Left lung (tissue), 10 donors: ENCODE measurements around the gene CUTA. TPM values are rescaled to one million over a fixed set of nuclear protein-coding genes. Genes with fewer than 3 reads are reported as not detected.

ENCODE experiments used
- ATAC-seq: fragments of 200-7000 bp; cut with Tn5 transposase; one replicate; pipeline ENCODE4 v1.9.1; 2020; ENCODE audit warnings: moderate library complexity
- DNase-seq, 4 donors: peaks; one replicate each; pipeline ENCODE4 v3.0.0-alpha.2; 2013 to 2020
- H3K27ac ChIP-seq, 2 donors: fragments of 200-600 bp; sonication (generic) in 1 of 2; one replicate each; pipeline versions ENCODE4 v1.5.0 to v1.8.0; 2020 to 2021
- H3K27me3 ChIP-seq, 2 donors: fragments of 200-600 bp; sonication (generic) in 1 of 2; one replicate each; pipeline versions ENCODE4 v1.5.0 to v1.8.0; 2020 to 2021
- H3K36me3 ChIP-seq, 2 donors: fragments of 200-600 bp; sonication (generic) in 1 of 2; one replicate each; pipeline versions ENCODE4 v1.5.0 to v1.8.0; 2020 to 2021
- H3K4me1 ChIP-seq, 2 donors: fragments of 200-600 bp; one replicate each; pipeline ENCODE4 v1.8.0; 2021
- H3K4me3 ChIP-seq, 2 donors: fragments of 200-600 bp; sonication (generic) in 1 of 2; one replicate each; pipeline versions ENCODE4 v1.5.0 to v1.8.0; 2020 to 2021; ENCODE audit warnings: mild to moderate bottlenecking in 1 of 2
- H3K9me3 ChIP-seq, 2 donors: fragments of 200-600 bp; sonication (generic) in 1 of 2; one replicate each; pipeline versions ENCODE4 v1.5.0 to v1.8.0; 2020 to 2021
- CTCF ChIP-seq, 2 donors: fragments of 200-600 bp; sonication (generic) in 1 of 2; IDR thresholded peaks; one replicate each; pipeline versions ENCODE4 v1.5.0 to v1.8.0; 2021; ENCODE audit warnings: antibody characterized with exemption in 2 of 2
- intact Hi-C, 2 donors: fragments of 100-400 bp; cut with DNase I; formaldehyde crosslinking; loops; one replicate each; pipeline versions ENCODE4 v1.11.2 to v1.14.2; 2022
- polyA plus RNA-seq, 6 donors: library from polyadenylated mRNA; unstranded; fragments of 120-200 nt; gene quantifications; one replicate each; pipeline ENCODE4 v1.2.1, GENCODE V29; 2013; ENCODE audit not compliant: insufficient read length in 6 of 6
- total RNA-seq, 2 donors: library from RNA; stranded (reverse); fragmentation: NEBNext Ultra II Directional; extraction: Animal tissue kit (Norgen Biotek cat#: 25700); gene quantifications; one replicate each; pipeline ENCODE4 v1.2.1, GENCODE V29; 2021
- donor health status: DM: no; HTN: yes; CAD: no.
- donor health status: DM: no; HTN: no; CAD: no.

The CUTA gene
- total and polyA plus RNA-seq, 8 donors: 144 to 189 (median 175) TPM

- intact Hi-C loops: no loop called here
- ATAC-seq (no peak), DNase-seq (no peak)
- no peak for TF ChIP-seq CTCF (IDR thresholded peaks at IDR 0.05)
- peaks cover 0 to 18% of the 10 kb centered on the region in 2 donors for H3K4me1 ChIP-seq
- no peak overlapping the region for H3K27ac ChIP-seq
- H3K4me3 ChIP-seq: no peak overlapping the region
- H3K36me3 ChIP-seq: peaks cover 0 to 76% of the 10 kb centered on the region in 2 donors
- no peaks in the 10 kb centered on the region for H3K9me3 ChIP-seq
- H3K27me3 ChIP-seq: no peaks in the 10 kb centered on the region
Measured at GRCh38 chr6:33441457-33441856, 23.6 kb upstream of the CUTA start.

- H3K27me3 ChIP-seq: no peaks in the 10 kb centered on the region
- H3K4me1 ChIP-seq: peaks cover 0 to 11% of the 10 kb centered on the region in 2 donors
- ATAC-seq (no peak), DNase-seq (no peak)
- peaks cover 0 to 77% of the 10 kb centered on the region in 2 donors for H3K36me3 ChIP-seq
- H3K9me3 ChIP-seq: no peaks in the 10 kb centered on the region
- intact Hi-C loops: no loop called here
- H3K4me3 ChIP-seq: no peak overlapping the region
- no peak for TF ChIP-seq CTCF (IDR thresholded peaks at IDR 0.05)
- no peak overlapping the region for H3K27ac ChIP-seq
Measured at GRCh38 chr6:33440649-33441309, 22.9 kb upstream of the CUTA start.

GRCh38 chr6:33439956-33440648 lies 22.2 kb upstream of the CUTA start:
- TF ChIP-seq CTCF (IDR thresholded peaks at IDR 0.05): no peak
- intact Hi-C loops: no loop called here
- peaks cover 0 to 5% of the 10 kb centered on the region in 2 donors for H3K4me1 ChIP-seq
- H3K27me3 ChIP-seq: no peaks in the 10 kb centered on the region
- DNase-seq: no peak
- no peak overlapping the region for H3K27ac ChIP-seq
- no peak overlapping the region for H3K4me3 ChIP-seq
- H3K36me3 ChIP-seq: peaks cover 0 to 84% of the 10 kb centered on the region in 2 donors
- H3K9me3 ChIP-seq: no peaks in the 10 kb centered on the region
- ATAC-seq: no peak

GRCh38 chr6:33438978-33439594 lies 21.2 kb upstream of the CUTA start:
- Histone ChIP-seq H3K27ac (no peak overlapping the region), H3K4me3 (no peak overlapping the region), H3K36me3 (peaks cover 0 to 80% of the 10 kb centered on the region in 2 donors), H3K4me1 (no peaks in the 10 kb centered on the region), H3K27me3 (no peaks in the 10 kb centered on the region), H3K9me3 (no peaks in the 10 kb centered on the region)
- intact Hi-C loops: no loop called here
- DNase-seq (no peak), ATAC-seq (no peak)
- no peak for TF ChIP-seq CTCF (IDR thresholded peaks at IDR 0.05)

- Histone ChIP-seq H3K27me3 (no peaks in the 10 kb centered on the region), H3K4me1 (no peaks in the 10 kb centered on the region), H3K36me3 (peaks cover 0 to 66% of the 10 kb centered on the region in 2 donors), H3K27ac (no peak overlapping the region), H3K4me3 (no peak overlapping the region), H3K9me3 (no peaks in the 10 kb centered on the region)
- DNase-seq: no peak
- intact Hi-C loops: no loop called here
- ATAC-seq: no peak
- TF ChIP-seq CTCF (IDR thresholded peaks at IDR 0.05): no peak
Measured at GRCh38 chr6:33437666-33438065, 19.8 kb upstream of the CUTA start.
